ENCODE results near the gene CELSR1.

DNA sequence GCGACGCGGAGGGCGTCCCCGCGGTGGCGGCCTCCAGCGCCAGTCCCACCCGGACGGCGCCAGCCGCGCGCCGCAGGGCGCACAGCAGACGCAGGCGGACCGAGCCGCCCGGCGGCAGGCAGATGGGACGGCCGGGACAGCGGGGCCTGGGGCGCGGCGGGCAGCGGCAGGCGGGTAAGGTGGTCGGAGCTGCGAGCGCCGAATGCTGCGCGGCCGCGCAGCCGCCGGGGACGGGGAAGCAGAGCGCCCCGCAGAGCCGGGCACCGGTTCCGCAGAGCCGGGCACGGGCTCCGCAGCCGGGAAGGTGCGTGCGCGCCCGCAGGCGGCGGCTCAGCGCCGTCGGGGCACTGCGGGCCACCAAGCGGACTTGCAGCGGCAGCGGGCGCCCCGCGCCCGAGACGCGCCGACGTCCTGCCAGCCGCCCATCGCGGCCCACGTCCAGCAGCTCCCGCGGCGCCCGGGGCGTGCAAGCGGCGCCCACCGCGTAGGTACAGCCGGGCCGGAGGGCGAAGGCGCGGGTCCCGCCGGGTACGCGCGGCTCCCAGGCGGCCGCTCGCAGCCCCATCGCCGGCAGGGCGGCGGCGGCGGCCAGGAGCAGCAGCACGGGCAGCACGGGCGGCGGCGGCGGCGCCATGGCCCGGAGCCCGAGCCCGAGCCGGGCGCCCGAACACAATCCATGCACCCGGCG, 739 bp downstream of the CELSR1 start:
- TF ChIP-seq, protein P1, sequence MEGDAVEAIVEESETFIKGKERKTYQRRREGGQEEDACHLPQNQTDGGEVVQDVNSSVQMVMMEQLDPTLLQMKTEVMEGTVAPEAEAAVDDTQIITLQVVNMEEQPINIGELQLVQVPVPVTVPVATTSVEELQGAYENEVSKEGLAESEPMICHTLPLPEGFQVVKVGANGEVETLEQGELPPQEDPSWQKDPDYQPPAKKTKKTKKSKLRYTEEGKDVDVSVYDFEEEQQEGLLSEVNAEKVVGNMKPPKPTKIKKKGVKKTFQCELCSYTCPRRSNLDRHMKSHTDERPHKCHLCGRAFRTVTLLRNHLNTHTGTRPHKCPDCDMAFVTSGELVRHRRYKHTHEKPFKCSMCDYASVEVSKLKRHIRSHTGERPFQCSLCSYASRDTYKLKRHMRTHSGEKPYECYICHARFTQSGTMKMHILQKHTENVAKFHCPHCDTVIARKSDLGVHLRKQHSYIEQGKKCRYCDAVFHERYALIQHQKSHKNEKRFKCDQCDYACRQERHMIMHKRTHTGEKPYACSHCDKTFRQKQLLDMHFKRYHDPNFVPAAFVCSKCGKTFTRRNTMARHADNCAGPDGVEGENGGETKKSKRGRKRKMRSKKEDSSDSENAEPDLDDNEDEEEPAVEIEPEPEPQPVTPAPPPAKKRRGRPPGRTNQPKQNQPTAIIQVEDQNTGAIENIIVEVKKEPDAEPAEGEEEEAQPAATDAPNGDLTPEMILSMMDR (conservative IDR thresholded peaks at IDR 0.05; ENCODE audit: low read depth, low read length) = no peak
- TF ChIP-seq EZH2 (IDR thresholded peaks at IDR 0.05; ENCODE audit: low read length, unreplicated experiment) (no peak), EZH2phosphoT487 (IDR thresholded peaks at IDR 0.05; ENCODE audit: borderline replicate concordance, low read length) (no peak)

Measured in PC-3 (cell line).